B cell (primary cell): ENCODE data around the gene DCN.

Experiments
- EZH2 ChIP-seq: IDR thresholded peaks from 2 replicates; pipeline ENCODE4 v1.6.1; 2012; ENCODE audit warnings: borderline replicate concordance, low read depth, mild to moderate bottlenecking, moderate library complexity, low read length; ENCODE audit not compliant: insufficient read depth, poor library complexity, severe bottlenecking
- TF ChIP-seq, protein P1 (sequence below): fragments of 200-600 bp; IDR thresholded peaks from one replicate; pipeline ENCODE4 v1.8.0; 2022; ENCODE audit warnings: antibody characterized with exemption, mild to moderate bottlenecking

DNA sequence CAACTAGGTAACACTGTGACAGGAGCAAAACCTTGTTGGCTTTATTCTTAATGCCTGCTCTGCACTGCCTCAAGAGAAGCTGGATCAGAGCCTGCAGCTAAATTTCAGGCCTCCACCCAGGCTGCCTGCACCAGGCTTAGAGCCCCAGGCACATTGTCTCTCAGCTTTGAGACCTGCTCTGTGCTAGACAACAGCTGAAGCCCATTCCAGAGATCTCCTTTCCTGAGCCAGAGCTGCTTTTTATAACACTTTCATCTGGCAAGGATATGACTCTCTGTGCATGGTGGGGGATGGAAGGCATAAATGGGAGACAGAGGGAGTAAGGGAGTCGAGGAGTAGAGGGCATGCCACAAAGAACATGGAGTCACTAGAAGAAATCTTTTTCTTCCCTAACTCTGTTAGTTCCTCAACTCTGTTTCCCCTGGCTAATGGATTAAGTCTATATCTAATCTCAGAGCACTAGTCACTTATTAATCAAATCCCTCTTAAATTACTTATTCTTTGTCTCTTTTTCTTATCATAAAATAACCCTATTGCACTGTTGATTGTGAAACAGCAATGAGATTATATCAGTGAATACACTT is 44.2 kb downstream of the DCN start:
- TF ChIP-seq, protein P1, sequence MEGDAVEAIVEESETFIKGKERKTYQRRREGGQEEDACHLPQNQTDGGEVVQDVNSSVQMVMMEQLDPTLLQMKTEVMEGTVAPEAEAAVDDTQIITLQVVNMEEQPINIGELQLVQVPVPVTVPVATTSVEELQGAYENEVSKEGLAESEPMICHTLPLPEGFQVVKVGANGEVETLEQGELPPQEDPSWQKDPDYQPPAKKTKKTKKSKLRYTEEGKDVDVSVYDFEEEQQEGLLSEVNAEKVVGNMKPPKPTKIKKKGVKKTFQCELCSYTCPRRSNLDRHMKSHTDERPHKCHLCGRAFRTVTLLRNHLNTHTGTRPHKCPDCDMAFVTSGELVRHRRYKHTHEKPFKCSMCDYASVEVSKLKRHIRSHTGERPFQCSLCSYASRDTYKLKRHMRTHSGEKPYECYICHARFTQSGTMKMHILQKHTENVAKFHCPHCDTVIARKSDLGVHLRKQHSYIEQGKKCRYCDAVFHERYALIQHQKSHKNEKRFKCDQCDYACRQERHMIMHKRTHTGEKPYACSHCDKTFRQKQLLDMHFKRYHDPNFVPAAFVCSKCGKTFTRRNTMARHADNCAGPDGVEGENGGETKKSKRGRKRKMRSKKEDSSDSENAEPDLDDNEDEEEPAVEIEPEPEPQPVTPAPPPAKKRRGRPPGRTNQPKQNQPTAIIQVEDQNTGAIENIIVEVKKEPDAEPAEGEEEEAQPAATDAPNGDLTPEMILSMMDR, result no peak
- TF ChIP-seq EZH2, result no peak
